Measurements from ENCODE around the gene B3GNT8. TPM values are rescaled to one million over a fixed set of nuclear protein-coding genes. Genes with fewer than 3 reads are reported as not detected.
"Not testable (repeated sequence)": the region's sequence is repeated elsewhere in the genome, so short reads cannot be mapped to it uniquely, and the experiment has no call there.

B3GNT8 gene
- total RNA-seq, 1 experiment from 2014 or later: not detected

GRCh38 chr19:41435936-41436673 lies 8.9 kb upstream of the B3GNT8 start:
- TF ChIP-seq CTCF (conservative IDR thresholded peaks at IDR 0.05): no peak
- TF ChIP-seq EZH2 (IDR thresholded peaks at IDR 0.05; ENCODE audit: low read depth): no peak
- H4K20me1 ChIP-seq (ENCODE audit: insufficient read depth): no peaks in the 10 kb centered on the region
- no peak overlapping the region for H3K27ac ChIP-seq
- H2AFZ ChIP-seq: no peak overlapping the region
- POLR2A ChIA-PET (ENCODE audit: unreplicated experiment): interaction anchor here (0.5 to 0.6 kb wide), 2 partner anchors 15 to 1112 kb away, joined by 3 read pairs; no protein-coding TSS in a partner anchor
- H3K4me3 ChIP-seq: no peak overlapping the region
- peaks cover 6% of the 10 kb centered on the region; the same call in 1 of the 2 replicates for H3K79me2 ChIP-seq (ENCODE audit: low read depth)
- intact Hi-C loops (cut with micrococcal nuclease; ENCODE audit: unreplicated experiment): loop anchor here (10.0 kb wide), 1 partner anchor 81 kb away; the partner anchor contains the start of gene TGFB1
- peaks cover 7% of the 10 kb centered on the region; the same call in 1 of the 2 replicates for H3K4me1 ChIP-seq (replicated peaks; ENCODE audit: insufficient read depth)
- H3K4me2 ChIP-seq: no peak overlapping the region
- no peaks in the 10 kb centered on the region for H3K36me3 ChIP-seq (ENCODE audit: low read depth)
- peaks cover 3% of the 10 kb centered on the region; the same call in 1 of the 2 replicates for H3F3A ChIP-seq (ENCODE audit: insufficient read depth, low read depth)
- CTCF ChIA-PET: interaction anchor here (0.6 kb wide), 1 partner anchor 834 kb away, joined by 3 read pairs; no protein-coding TSS in a partner anchor
- no peak for DNase-seq
- BruUV-seq (replicated peaks): no TSS peak
- H3K9me3 ChIP-seq (ENCODE audit: insufficient read depth, low read depth): no peaks in the 10 kb centered on the region; the same call in 1 of the 2 replicates
- no peaks in the 10 kb centered on the region for H3K9me2 ChIP-seq (ENCODE audit: insufficient read depth)
- H3K27me3 ChIP-seq (ENCODE audit: insufficient read depth, low read depth): no peaks in the 10 kb centered on the region

GRCh38 chr19:41435376-41435775 lies 8.2 kb upstream of the B3GNT8 start:
- H3K9me3 ChIP-seq (ENCODE audit: insufficient read depth, low read depth); H3K79me2 ChIP-seq (ENCODE audit: low read depth); H2AFZ ChIP-seq; H3K4me2 ChIP-seq; DNase-seq; H3K4me3 ChIP-seq; H3K36me3 ChIP-seq (ENCODE audit: low read depth); H3K4me1 ChIP-seq (replicated peaks; ENCODE audit: insufficient read depth); H3F3A ChIP-seq (ENCODE audit: insufficient read depth, low read depth); H3K27me3 ChIP-seq (ENCODE audit: insufficient read depth, low read depth); H3K9me2 ChIP-seq (ENCODE audit: insufficient read depth); H3K27ac ChIP-seq; H4K20me1 ChIP-seq (ENCODE audit: insufficient read depth); BruUV-seq (replicated peaks): not testable (repeated sequence)
- ChIA-PET POLR2A (ENCODE audit: unreplicated experiment) (interaction anchor here (0.6 kb wide), 1 partner anchor 1111 kb away, joined by 3 read pairs; no protein-coding TSS in a partner anchor), CTCF (interaction anchor here (0.6 kb wide), 2 partner anchors 8 to 834 kb away, joined by 3 to 15 read pairs; partner anchors contain the start of gene B3GNT8)
- intact Hi-C loops (cut with micrococcal nuclease; ENCODE audit: unreplicated experiment): loop anchor here (10.0 kb wide), 1 partner anchor 81 kb away; the partner anchor contains the start of gene TGFB1

GRCh38 chr19:41434450-41434849 lies 7.3 kb upstream of the B3GNT8 start:
- CTCF ChIA-PET: interaction anchor here (0.7 kb wide), 1 partner anchor 280 kb away, joined by 12 read pairs; no protein-coding TSS in a partner anchor
- Histone ChIP-seq H3K27me3 (ENCODE audit: insufficient read depth, low read depth) (no peaks in the 10 kb centered on the region), H3K9me3 (ENCODE audit: insufficient read depth, low read depth) (no peaks in the 10 kb centered on the region), H3F3A (ENCODE audit: insufficient read depth, low read depth) (peaks cover 3% of the 10 kb centered on the region; the same call in 1 of the 2 replicates), H2AFZ (no peak overlapping the region), H3K9me2 (ENCODE audit: insufficient read depth) (no peaks in the 10 kb centered on the region), H3K27ac (no peak overlapping the region), H3K4me2 (no peak overlapping the region), H4K20me1 (ENCODE audit: insufficient read depth) (no peaks in the 10 kb centered on the region), H3K36me3 (ENCODE audit: low read depth) (no peaks in the 10 kb centered on the region), H3K4me3 (no peak overlapping the region), H3K4me1 (replicated peaks; ENCODE audit: insufficient read depth) (peaks cover 7% of the 10 kb centered on the region; the same call in 1 of the 2 replicates), H3K79me2 (ENCODE audit: low read depth) (peaks cover 6% of the 10 kb centered on the region; the same call in 1 of the 2 replicates)
- POLR2A ChIA-PET (ENCODE audit: unreplicated experiment): no interaction called here
- intact Hi-C loops (cut with micrococcal nuclease; ENCODE audit: unreplicated experiment): loop anchor here (10.0 kb wide), 1 partner anchor 80 kb away; the partner anchor contains the start of gene TGFB1
- BruUV-seq (replicated peaks): no TSS peak
- TF ChIP-seq CTCF (conservative IDR thresholded peaks at IDR 0.05) (no peak), EZH2 (IDR thresholded peaks at IDR 0.05; ENCODE audit: low read depth) (no peak)
- no peak for DNase-seq

Data from PC-9 (cell line).